ENCODE measurements around the gene KCNMA1.

The KCNMA1 gene

GRCh38 chr10:77116904-77117303, 520.7 kb downstream of the KCNMA1 start:
- Histone ChIP-seq H3K27ac (ENCODE audit: low read length, poor library complexity, severe bottlenecking) (no peak overlapping the region), H2AK5ac (ENCODE audit: low read length, severe bottlenecking) (no peak overlapping the region), H3K4me1 (ENCODE audit: control insufficient read depth, insufficient read depth, low read depth, low read length) (peaks cover 4% of the 10 kb centered on the region), H3K79me1 (replicated peaks; ENCODE audit: low read length, poor library complexity, severe bottlenecking) (no peaks in the 10 kb centered on the region), H3K14ac (ENCODE audit: low read length in 2 of 2) (no peak overlapping the region), H4K8ac (ENCODE audit: low read length) (no peak overlapping the region), H3K4me2 (ENCODE audit: low read length, poor library complexity, severe bottlenecking) (no peak overlapping the region), H4K91ac (ENCODE audit: low read length) (no peak overlapping the region), H2BK12ac (ENCODE audit: low read length in 2 of 2) (no peak overlapping the region), H2BK120ac (ENCODE audit: low read depth, low read length) (no peak overlapping the region), H2BK15ac (ENCODE audit: low read depth, poor library complexity, severe bottlenecking) (no peak overlapping the region), H3K18ac (ENCODE audit: low read depth in 1 of 2, low read length in 2 of 2) (no peak overlapping the region), H3K36me3 (ENCODE audit: control insufficient read depth in 1 of 2, insufficient read depth in 2 of 2, low read depth in 1 of 2, low read length in 2 of 2) (no peaks in the 10 kb centered on the region), H3K4ac (ENCODE audit: low read depth in 1 of 2, low read length in 2 of 2) (no peak overlapping the region), H2BK5ac (ENCODE audit: low read depth, low read length, poor library complexity, severe bottlenecking) (no peak overlapping the region), H2AFZ (ENCODE audit: low read depth, low read length) (no peak overlapping the region), H3K4me3 (ENCODE audit: insufficient read depth in 1 of 2, low read depth in 1 of 2, low read length in 2 of 2) (no peak overlapping the region), H3K23ac (ENCODE audit: low read length in 2 of 2) (no peak overlapping the region), H3K9me3 (ENCODE audit: control insufficient read depth, low read length) (no peaks in the 10 kb centered on the region), H3K9ac (ENCODE audit: low read length) (no peak overlapping the region), H3K27me3 (ENCODE audit: control insufficient read depth in 1 of 2, insufficient read depth in 1 of 2, low read length in 2 of 2) (no peaks in the 10 kb centered on the region)
- no peak for DNase-seq
- 100% methylated on average over 2 of the region's 2 CpGs for WGBS

GRCh38 chr10:77114181-77114821, 523.3 kb downstream of the KCNMA1 start:
- Histone ChIP-seq H2AK5ac (ENCODE audit: low read length, severe bottlenecking) (no peak overlapping the region), H3K4me1 (ENCODE audit: control insufficient read depth, insufficient read depth, low read depth, low read length) (peaks cover 8% of the 10 kb centered on the region), H3K4ac (ENCODE audit: low read depth in 1 of 2, low read length in 2 of 2) (no peak overlapping the region), H3K4me3 (ENCODE audit: insufficient read depth in 1 of 2, low read depth in 1 of 2, low read length in 2 of 2) (no peak overlapping the region), H3K36me3 (ENCODE audit: control insufficient read depth in 1 of 2, insufficient read depth in 2 of 2, low read depth in 1 of 2, low read length in 2 of 2) (no peaks in the 10 kb centered on the region), H2BK12ac (ENCODE audit: low read length in 2 of 2) (no peak overlapping the region), H3K14ac (ENCODE audit: low read length in 2 of 2) (no peak overlapping the region), H3K9ac (ENCODE audit: low read length) (no peak overlapping the region), H2AFZ (ENCODE audit: low read depth, low read length) (no peak overlapping the region), H3K27ac (ENCODE audit: low read length, poor library complexity, severe bottlenecking) (no peak overlapping the region), H3K23ac (ENCODE audit: low read length in 2 of 2) (no peak overlapping the region), H3K27me3 (ENCODE audit: control insufficient read depth in 1 of 2, insufficient read depth in 1 of 2, low read length in 2 of 2) (no peaks in the 10 kb centered on the region), H4K91ac (ENCODE audit: low read length) (no peak overlapping the region), H2BK120ac (ENCODE audit: low read depth, low read length) (no peak overlapping the region), H3K4me2 (ENCODE audit: low read length, poor library complexity, severe bottlenecking) (no peak overlapping the region), H3K18ac (ENCODE audit: low read depth in 1 of 2, low read length in 2 of 2) (no peak overlapping the region), H2BK15ac (ENCODE audit: low read depth, poor library complexity, severe bottlenecking) (no peak overlapping the region), H4K8ac (ENCODE audit: low read length) (no peak overlapping the region), H3K79me1 (replicated peaks; ENCODE audit: low read length, poor library complexity, severe bottlenecking) (no peaks in the 10 kb centered on the region), H2BK5ac (ENCODE audit: low read depth, low read length, poor library complexity, severe bottlenecking) (no peak overlapping the region), H3K9me3 (ENCODE audit: control insufficient read depth, low read length) (no peaks in the 10 kb centered on the region)
- no peak for DNase-seq
- whole genome bisulfite sequencing, result 54% methylated on average over 3 of the region's 4 CpGs

- peak overlapping the region; percentile 30 for H3K9ac ChIP-seq (ENCODE audit: low read length)
- peak overlapping the region; percentile 76 for H3K27ac ChIP-seq (ENCODE audit: low read length, poor library complexity, severe bottlenecking)
- no peak overlapping the region for H3K4me3 ChIP-seq (ENCODE audit: insufficient read depth in 1 of 2, low read depth in 1 of 2, low read length in 2 of 2)
- no peak overlapping the region for H4K91ac ChIP-seq (ENCODE audit: low read length)
- H3K14ac ChIP-seq (ENCODE audit: low read length in 2 of 2), result no peak overlapping the region
- H3K23ac ChIP-seq (ENCODE audit: low read length in 2 of 2), result no peak overlapping the region
- peaks cover 1% of the 10 kb centered on the region for H3K79me1 ChIP-seq (replicated peaks; ENCODE audit: low read length, poor library complexity, severe bottlenecking)
- no peak overlapping the region for H2AK5ac ChIP-seq (ENCODE audit: low read length, severe bottlenecking)
- no peak overlapping the region for H2BK5ac ChIP-seq (ENCODE audit: low read depth, low read length, poor library complexity, severe bottlenecking)
- H2BK120ac ChIP-seq (ENCODE audit: low read depth, low read length), result no peak overlapping the region
- peak overlapping the region; percentile 36 for H4K8ac ChIP-seq (ENCODE audit: low read length)
- H3K18ac ChIP-seq (ENCODE audit: low read depth in 1 of 2, low read length in 2 of 2), result no peak overlapping the region
- H2BK15ac ChIP-seq (ENCODE audit: low read depth, poor library complexity, severe bottlenecking), result peak overlapping the region; percentile 57
- H3K9me3 ChIP-seq (ENCODE audit: control insufficient read depth, low read length), result no peaks in the 10 kb centered on the region
- H3K27me3 ChIP-seq (ENCODE audit: control insufficient read depth in 1 of 2, insufficient read depth in 1 of 2, low read length in 2 of 2), result no peaks in the 10 kb centered on the region
- peaks cover 0 to 2% of the 10 kb centered on the region in 2 experiments for H3K36me3 ChIP-seq (ENCODE audit: control insufficient read depth in 1 of 2, insufficient read depth in 2 of 2, low read depth in 1 of 2, low read length in 2 of 2)
- H3K4me2 ChIP-seq (ENCODE audit: low read length, poor library complexity, severe bottlenecking), result peak overlapping the region; percentile 14
- H3K4ac ChIP-seq (ENCODE audit: low read depth in 1 of 2, low read length in 2 of 2), result peak overlapping the region; percentile 5 to 27
- peak overlapping the region in 1 of 2 experiments; percentile 76 for H2BK12ac ChIP-seq (ENCODE audit: low read length in 2 of 2)
- DNase-seq, result peak; percentile 69
- H2AFZ ChIP-seq (ENCODE audit: low read depth, low read length), result no peak overlapping the region
- H3K4me1 ChIP-seq (ENCODE audit: control insufficient read depth, insufficient read depth, low read depth, low read length), result peaks cover 6% of the 10 kb centered on the region
- 47% methylated on average over 8 of the region's 12 CpGs for WGBS
Measured at GRCh38 chr10:77111611-77112550, 525.7 kb downstream of the KCNMA1 start.

- Histone ChIP-seq H3K27ac (ENCODE audit: low read length, poor library complexity, severe bottlenecking) (no peak overlapping the region), H4K91ac (ENCODE audit: low read length) (no peak overlapping the region), H2AFZ (ENCODE audit: low read depth, low read length) (no peak overlapping the region), H2AK5ac (ENCODE audit: low read length, severe bottlenecking) (no peak overlapping the region), H3K4ac (ENCODE audit: low read depth in 1 of 2, low read length in 2 of 2) (no peak overlapping the region), H3K36me3 (ENCODE audit: control insufficient read depth in 1 of 2, insufficient read depth in 2 of 2, low read depth in 1 of 2, low read length in 2 of 2) (peaks cover 0 to 2% of the 10 kb centered on the region in 2 experiments), H3K79me1 (replicated peaks; ENCODE audit: low read length, poor library complexity, severe bottlenecking) (peaks cover 1% of the 10 kb centered on the region), H3K9me3 (ENCODE audit: control insufficient read depth, low read length) (no peaks in the 10 kb centered on the region), H3K9ac (ENCODE audit: low read length) (peak overlapping the region; percentile 28), H3K18ac (ENCODE audit: low read depth in 1 of 2, low read length in 2 of 2) (no peak overlapping the region), H3K4me2 (ENCODE audit: low read length, poor library complexity, severe bottlenecking) (no peak overlapping the region), H3K4me3 (ENCODE audit: insufficient read depth in 1 of 2, low read depth in 1 of 2, low read length in 2 of 2) (no peak overlapping the region), H3K27me3 (ENCODE audit: control insufficient read depth in 1 of 2, insufficient read depth in 1 of 2, low read length in 2 of 2) (no peaks in the 10 kb centered on the region), H2BK5ac (ENCODE audit: low read depth, low read length, poor library complexity, severe bottlenecking) (no peak overlapping the region), H4K8ac (ENCODE audit: low read length) (no peak overlapping the region), H3K4me1 (ENCODE audit: control insufficient read depth, insufficient read depth, low read depth, low read length) (peaks cover 6% of the 10 kb centered on the region), H3K14ac (ENCODE audit: low read length in 2 of 2) (no peak overlapping the region), H2BK120ac (ENCODE audit: low read depth, low read length) (no peak overlapping the region), H2BK12ac (ENCODE audit: low read length in 2 of 2) (no peak overlapping the region), H2BK15ac (ENCODE audit: low read depth, poor library complexity, severe bottlenecking) (no peak overlapping the region), H3K23ac (ENCODE audit: low read length in 2 of 2) (no peak overlapping the region)
- WGBS, result 92% methylated on average over 3 of the region's 4 CpGs
- no peak for DNase-seq
Measured at GRCh38 chr10:77110757-77111156, 526.9 kb downstream of the KCNMA1 start.

All from mesenchymal stem cell (in vitro differentiated cells and primary cell).